Activated CD8-positive, alpha-beta memory T cell treated with anti-CD3 and anti-CD28 coated beads for 4 hours (primary cell): Measurements from ENCODE around the gene FKBP1B.
"Not testable (repeated sequence)": the region's sequence is repeated elsewhere in the genome, so short reads cannot be mapped to it uniquely, and the experiment has no call there.

Experiments
- DNase-seq, 2 donors: peaks; one replicate each; pipeline ENCODE4 v3.0.0-alpha.2; 2020; ENCODE audit warnings: low read depth in 2 of 2

Gene FKBP1B

GRCh38 chr2:24100732-24101131 is 51.2 kb downstream of the FKBP1B start:
- not testable (repeated sequence) for DNase-seq

- DNase-seq, result no peak
These were observed 52.5 kb downstream of the FKBP1B start for GRCh38 chr2:24101992-24102391.

- no peak for DNase-seq
These were observed 53.1 kb downstream of the FKBP1B start for GRCh38 chr2:24102677-24103076.

GRCh38 chr2:24104110-24104650 is 54.6 kb downstream of the FKBP1B start:
- no peak for DNase-seq

- no peak for DNase-seq
These were observed 55.4 kb downstream of the FKBP1B start for GRCh38 chr2:24104906-24105305.

- DNase-seq, result no peak
These were observed 56.3 kb downstream of the FKBP1B start for GRCh38 chr2:24105816-24106215.

DNA sequence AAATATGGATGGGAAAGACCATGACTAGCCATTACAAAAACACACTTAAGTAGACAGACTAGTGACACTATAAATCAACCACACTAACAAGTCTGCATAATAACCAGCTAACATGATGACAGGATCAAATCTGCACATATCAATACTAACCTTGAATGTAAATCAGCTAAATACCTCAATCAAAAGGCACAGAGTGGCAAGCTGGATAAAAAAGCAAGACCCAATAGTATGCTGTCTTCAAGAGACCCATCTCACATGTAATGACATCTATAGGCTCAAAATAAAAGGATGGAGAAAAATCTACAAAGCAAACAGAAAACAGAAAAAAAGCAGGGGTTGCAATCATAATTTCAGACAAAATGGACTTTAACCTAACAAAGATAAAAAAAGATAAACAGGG is 57.2 kb downstream of the FKBP1B start:
- DNase-seq, result no peak

DNA sequence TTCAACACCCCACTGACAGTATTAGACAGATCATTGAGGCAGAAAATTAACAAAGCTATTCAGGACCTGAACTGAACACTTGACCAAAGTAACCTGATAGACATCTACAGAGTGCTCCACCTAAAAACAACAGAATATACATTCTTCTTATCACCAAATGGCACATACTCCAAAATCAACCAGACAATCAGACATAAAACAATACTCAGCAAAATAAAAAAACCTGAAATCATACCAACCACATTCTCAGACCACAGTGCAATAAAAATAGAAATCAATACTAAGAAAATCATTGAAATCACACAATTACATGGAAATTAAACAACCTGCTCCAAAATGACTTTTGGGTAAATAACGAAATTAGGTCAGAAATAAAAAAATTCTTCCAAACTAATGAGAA is 57.8 kb downstream of the FKBP1B start:
- DNase-seq, result no peak

GRCh38 chr2:24109431-24109830 is 59.9 kb downstream of the FKBP1B start:
- not testable (repeated sequence) for DNase-seq

DNA sequence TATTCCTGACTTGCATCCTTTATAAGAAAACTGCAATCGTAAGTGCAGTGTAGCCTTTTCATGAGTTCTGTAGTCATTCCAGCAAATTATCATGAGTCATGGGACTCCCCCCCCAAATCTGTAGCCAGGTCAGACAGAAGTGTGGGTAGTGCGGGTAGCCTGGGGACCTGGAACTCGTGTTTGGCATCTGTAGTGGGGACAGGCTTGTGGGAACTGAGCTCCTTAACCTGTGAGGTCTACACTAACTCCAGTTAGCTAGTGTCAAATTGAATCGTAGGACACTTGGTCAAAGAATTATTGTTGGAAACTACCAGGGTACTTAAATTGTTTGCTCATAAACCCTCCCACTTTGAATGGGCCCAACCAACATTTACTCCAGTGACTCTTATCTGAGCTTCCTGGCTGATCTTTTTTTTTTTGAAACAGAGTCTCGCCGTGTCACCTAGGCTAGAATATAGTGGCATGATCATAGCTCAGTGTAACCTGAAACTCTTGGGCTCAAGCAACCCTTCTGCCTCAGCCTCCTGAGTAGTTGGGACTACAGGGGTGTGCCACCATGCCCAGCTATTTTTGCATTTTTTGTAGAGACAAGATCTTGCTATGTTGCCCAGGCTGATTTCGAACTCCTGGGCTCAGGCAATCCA is 61.2 kb downstream of the FKBP1B start:
- DNase-seq, result no peak

DNA sequence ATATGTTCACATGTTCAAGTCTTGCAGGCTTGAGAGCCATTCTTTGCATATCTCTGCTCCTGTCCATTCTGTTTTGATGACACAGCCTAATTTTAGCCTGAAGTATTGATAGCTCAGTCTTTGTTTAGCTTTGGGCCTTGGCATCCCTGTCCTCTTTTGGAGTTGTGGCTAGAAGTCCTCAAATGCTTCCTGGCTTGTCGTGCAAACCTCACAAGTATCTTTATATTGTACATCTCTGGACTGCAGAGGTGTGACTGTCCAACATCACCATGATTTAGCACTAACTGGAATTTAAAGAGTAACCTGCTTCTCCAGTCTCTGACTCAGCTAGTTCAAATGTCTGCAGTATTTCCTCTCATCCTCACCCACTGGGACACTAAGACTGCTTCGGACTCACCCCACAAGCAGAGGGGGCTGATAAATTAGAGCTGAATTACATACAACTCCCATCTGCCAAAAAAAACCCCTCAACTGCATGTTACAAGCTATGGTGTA is 61.9 kb downstream of the FKBP1B start:
- DNase-seq, result no peak
